HepG2 (cell line): ENCODE data around the gene RTF1. TPM values are rescaled to one million over a fixed set of nuclear protein-coding genes. Genes with fewer than 3 reads are reported as not detected.
"Not testable (repeated sequence)": the region's sequence is repeated elsewhere in the genome, so short reads cannot be mapped to it uniquely, and the experiment has no call there.

Source experiments
- ATAC-seq: fragments of 200-7000 bp; cut with Tn5 transposase; 3 replicates; pipeline ENCODE4 v1.9.1; 2020; ENCODE audit warnings: mild to moderate bottlenecking, moderate library complexity
- BruUV-seq: library from RNA; stranded (reverse); fragments of 400-500 nt; replicated peaks from 2 replicates; lab custom pipeline; 2021; lab: Mats Ljungman, UMichigan
- CTCF ChIA-PET: fragments of 300-600 bp; formaldehyde crosslinking; extraction: SDS; loops from one replicate; lab custom pipeline; 2021; ENCODE audit warnings: low total read pairs, inconsistent platforms, low intra/inter-chr PET ratio; lab: Yijun Ruan, JAX
- POLR2A ChIA-PET: fragments of 350-600 bp; sonication (Branson Sonifier 250); formaldehyde crosslinking; loops from one replicate; lab custom pipeline; 2020; ENCODE audit warnings: antibody characterized with exemption, inconsistent platforms; lab: Yijun Ruan, JAX
- DNase-seq: peaks from one replicate; pipeline ENCODE4 v3.0.0-alpha.2; 2015; ENCODE audit warnings: low spot score
- FAIRE-seq: peaks from 3 replicates; lab custom pipeline; 2011; peaks lifted over from hg19 to GRCh38; lab: Jason Lieb, UNC
- H2AFZ ChIP-seq: one replicate; pipeline ENCODE4 v1.6.1; 2011; ENCODE audit warnings: low read length, inconsistent platforms
- H3K27ac ChIP-seq: fragments of 300-600 bp; 3 replicates; pipeline ENCODE4 v1.8.0; 2011; ENCODE audit warnings: mixed run types, mild to moderate bottlenecking, mixed read lengths, low read length, inconsistent platforms; ENCODE audit not compliant: insufficient read depth; ENCODE audit errors: extremely low read length
- H3K27me3 ChIP-seq, 2 experiments: fragments of 200-600 bp in 1 of 2; 2 replicates in 1 of 2; 3 replicates in 1 of 2; pipeline versions ENCODE4 v1.6.0 to v1.8.0; 2011; ENCODE audit warnings: low read length in 2 of 2, mild to moderate bottlenecking in 2 of 2, moderate library complexity in 2 of 2, inconsistent platforms in 1 of 2; ENCODE audit not compliant: insufficient read depth in 2 of 2, control insufficient read depth in 1 of 2
- H3K36me3 ChIP-seq, 2 experiments: fragments of 200-600 bp in 1 of 2; replicated peaks in 1 of 2; 2 replicates in 1 of 2; 3 replicates in 1 of 2; pipeline versions ENCODE4 v1.5.1 to v1.8.0; 2011; ENCODE audit warnings: low read length in 2 of 2, inconsistent platforms in 1 of 2; ENCODE audit not compliant: insufficient read depth in 2 of 2, control insufficient read depth in 1 of 2
- H3K4me1 ChIP-seq: 2 replicates; pipeline ENCODE4 v1.5.1; 2012; ENCODE audit warnings: low read length, inconsistent platforms; ENCODE audit not compliant: insufficient read depth
- H3K4me2 ChIP-seq: 2 replicates; pipeline ENCODE4 v1.6.0; 2011; ENCODE audit warnings: low read depth, low read length, inconsistent platforms
- H3K4me3 ChIP-seq, 3 experiments: fragments of 200-600 bp in 1 of 3; sonication (generic), shearing (Covaris generic) in 1 of 3; replicated peaks in 1 of 3; 2 replicates each; pipeline ENCODE4 v1.5.1; 2011 to 2016; ENCODE audit warnings: low read length in 3 of 3, inconsistent platforms in 2 of 3, low read depth in 2 of 3, mild to moderate bottlenecking in 2 of 3, control low read depth in 1 of 3, mixed read lengths in 1 of 3; ENCODE audit not compliant: insufficient read depth in 1 of 3
- H3K79me2 ChIP-seq: one replicate; pipeline ENCODE4 v1.6.1; 2011; ENCODE audit warnings: low read length, inconsistent platforms; ENCODE audit not compliant: insufficient read depth
- H3K9ac ChIP-seq: 2 replicates; pipeline ENCODE4 v1.6.0; 2011; ENCODE audit warnings: mild to moderate bottlenecking, low read depth, low read length, inconsistent platforms; ENCODE audit not compliant: insufficient read depth
- H3K9me3 ChIP-seq: 2 replicates; pipeline ENCODE4 v1.5.1; 2012; ENCODE audit warnings: mild to moderate bottlenecking, low read length
- H4K20me1 ChIP-seq: 2 replicates; pipeline ENCODE4 v1.6.0; 2011; ENCODE audit warnings: inconsistent platforms, mild to moderate bottlenecking, low read length, moderate library complexity; ENCODE audit not compliant: insufficient read depth
- ETS1 ChIP-seq: sonication (generic); formaldehyde crosslinking; IDR thresholded peaks from 2 replicates; pipeline ENCODE4 v1.4.0; 2020; ENCODE audit warnings: missing genetic modification reagents
- ETV6 ChIP-seq: sonication (generic); formaldehyde crosslinking; conservative IDR thresholded peaks from 2 replicates; pipeline ENCODE4 v1.4.0; 2020; ENCODE audit warnings: missing genetic modification reagents
- FOXK2 ChIP-seq: fragments of 450-650 bp; IDR thresholded peaks from 2 replicates; pipeline ENCODE4 v1.6.1; 2016
- GTF2F1 ChIP-seq: fragments of 150-350 bp; IDR thresholded peaks from 2 replicates; pipeline ENCODE4 v1.6.1; 2014; ENCODE audit warnings: low read length
- HINFP ChIP-seq: sonication (generic); formaldehyde crosslinking; IDR thresholded peaks from 2 replicates; pipeline ENCODE4 v1.4.0; 2020; ENCODE audit warnings: low read depth, mild to moderate bottlenecking, missing genetic modification reagents
- HOXA3 ChIP-seq: sonication (generic); formaldehyde crosslinking; IDR thresholded peaks from 2 replicates; pipeline ENCODE4 v1.5.0; 2020; ENCODE audit warnings: missing genetic modification reagents
- NFIC ChIP-seq: IDR thresholded peaks from 2 replicates; pipeline ENCODE4 v1.6.1; 2012; ENCODE audit warnings: mild to moderate bottlenecking, low read length, inconsistent platforms
- SOX5 ChIP-seq: IDR thresholded peaks from 2 replicates; pipeline ENCODE4 v1.6.1; 2016; ENCODE audit warnings: borderline replicate concordance
- SUZ12 ChIP-seq: fragments of 150-350 bp; IDR thresholded peaks from 2 replicates; pipeline ENCODE4 v1.6.1; 2014; ENCODE audit warnings: low read depth, low read length
- ZNF207 ChIP-seq: fragments of 450-650 bp; IDR thresholded peaks from 2 replicates; pipeline ENCODE4 v1.6.1; 2016; ENCODE audit warnings: antibody characterized with exemption, borderline replicate concordance
- ZNF605 ChIP-seq: sonication (generic); formaldehyde crosslinking; IDR thresholded peaks from 2 replicates; pipeline ENCODE4 v1.8.0; 2022; ENCODE audit warnings: mild to moderate bottlenecking, missing genetic modification reagents
- ZNF7 ChIP-seq: IDR thresholded peaks from 2 replicates; pipeline ENCODE4 v1.6.1; 2016; ENCODE audit warnings: missing biosample characterization, missing genetic modification reagents
- WGBS: methylation state at CpG from one replicate; pipeline ENCODE4 v1.1.6; 2017; ENCODE audit warnings: low lambda C conversion rate; 5-methylcytosine and 5-hydroxymethylcytosine counted together
- in situ Hi-C: cut with HindIII; loops from 2 replicates; pipeline ENCODE4 v1.10.0; 2017; ENCODE audit warnings: low pct_unique_long_range_greater_than_20kb; ENCODE audit not compliant: extremely low pct_ligation_motif_present
- intact Hi-C: fragments of 100-400 bp; cut with micrococcal nuclease; formaldehyde crosslinking; loops from one replicate; pipeline ENCODE4 v1.10.0; 2022; ENCODE audit not compliant: unreplicated experiment
- polyA plus RNA-seq, 8 experiments: library from polyadenylated mRNA; depleted of rRNA in 3 of 8; stranded (reverse) in 7 of 8; unstranded in 1 of 8; fragments of >200 nt; fragmentation: Illumina TruSeq in 4 of 8; extraction: Trizol in 4 of 8; gene quantifications; 2 replicates each; pipeline versions ENCODE4 v1.2.1 to v1.2.3, GENCODE V29; 2011 to 2016; ENCODE audit warnings: low read depth in 4 of 8, missing spikeins in 1 of 8, mixed read lengths in 1 of 8; ENCODE audit not compliant: insufficient read depth in 1 of 8
- total RNA-seq, 5 experiments: library from RNA; depleted of rRNA; stranded (reverse); fragments of >200 nt; fragmentation: Illumina TruSeq; extraction: Trizol; gene quantifications; 2 replicates each; pipeline ENCODE4 v1.2.3, GENCODE V29; 2016; ENCODE audit warnings: low read depth in 1 of 5

Gene RTF1
- total and polyA plus RNA-seq, 2 of the 13 experiments (the other 11 are each of a cell fraction or from before 2014, with no cell fraction given), result 13.9 to 17.9 TPM

GRCh38 chr15:41424809-41425208 is 7.9 kb downstream of the RTF1 start:
- no TSS peak for BruUV-seq
- no peaks in the 10 kb centered on the region for H3K27me3 ChIP-seq

GRCh38 chr15:41425907-41426306 is 9.0 kb downstream of the RTF1 start:
- 94% methylated on average over 5 of the region's 5 CpGs for WGBS
- H3K4me1 ChIP-seq, in situ Hi-C loops, CTCF ChIA-PET, H3K27ac ChIP-seq, H4K20me1 ChIP-seq, BruUV-seq, H2AFZ ChIP-seq, POLR2A ChIA-PET, H3K27me3 ChIP-seq, H3K4me3 ChIP-seq, H3K9ac ChIP-seq, H3K36me3 ChIP-seq, FAIRE-seq, H3K4me2 ChIP-seq, ATAC-seq, H3K9me3 ChIP-seq, DNase-seq, intact Hi-C loops: not testable (repeated sequence)
- H3K79me2 ChIP-seq, result peaks cover 48% of the 10 kb centered on the region

More at GRCh38 chr15:41424809-41425208, 7.9 kb downstream of the RTF1 start:
- Histone ChIP-seq H3K36me3 (peaks cover 0 to 1% of the 10 kb centered on the region in 2 experiments; a peak in 2 of 5 replicates), H3K4me3 (no peak overlapping the region), H3K4me1 (peaks cover 14% of the 10 kb centered on the region), H3K9ac (no peak overlapping the region), H3K9me3 (no peaks in the 10 kb centered on the region), H4K20me1 (0 out of 2 replicates have a peak, but pooled peaks cover 4% of the 10 kb centered on the region), H3K4me2 (no peak overlapping the region), H3K27ac (no peak overlapping the region), H2AFZ (no peak overlapping the region), H3K79me2 (peaks cover 59% of the 10 kb centered on the region)
- 93% methylated on average over 14 of the region's 14 CpGs for WGBS
- in situ Hi-C loops (no loop called here), intact Hi-C loops (no loop called here)
- DNase-seq (no peak), ATAC-seq (peak; percentile 71), FAIRE-seq (no peak)
- ChIA-PET POLR2A (no interaction called here), CTCF (no interaction called here)
- no peak for TF ChIP-seq ZNF7 (CRISPR knock-in tag)
- no peak for TF ChIP-seq HOXA3 (CRISPR knock-in tag)
- no peak for TF ChIP-seq HINFP (CRISPR knock-in tag)
- no peak for TF ChIP-seq FOXK2
- no peak for TF ChIP-seq ETS1
- TF ChIP-seq ZNF207, result no peak
- no peak for TF ChIP-seq SUZ12
- no peak for TF ChIP-seq ETV6
- TF ChIP-seq NFIC, result no peak
- TF ChIP-seq ZNF605, result no peak
- no peak for TF ChIP-seq GTF2F1
- no peak for TF ChIP-seq SOX5 (CRISPR knock-in tag)
